MM.1S (cell line): ENCODE data around the gene ZNF664.

Experiments
- DNase-seq: peaks from one replicate; pipeline ENCODE4 v3.0.0-alpha.2; 2015
- H2AFZ ChIP-seq: fragments of 300-600 bp; sonication (generic); 2 replicates; pipeline ENCODE4 v1.6.0; 2016; ENCODE audit warnings: antibody characterized with exemption, low read length
- H3F3A ChIP-seq: fragments of 300-600 bp; sonication (generic); 2 replicates; pipeline ENCODE4 v1.6.1; 2016; ENCODE audit warnings: mild to moderate bottlenecking, antibody characterized with exemption, low read length, moderate library complexity, mixed read lengths; ENCODE audit not compliant: insufficient read depth
- H3K27ac ChIP-seq: fragments of 300-600 bp; sonication (generic); 2 replicates; pipeline ENCODE4 v1.5.1; 2016; ENCODE audit warnings: mild to moderate bottlenecking, low read length
- H3K27me3 ChIP-seq: fragments of 300-600 bp; sonication (generic); replicated peaks from 2 replicates; pipeline ENCODE4 v1.6.0; 2016; ENCODE audit warnings: low read length; ENCODE audit not compliant: insufficient read depth
- H3K36me3 ChIP-seq: fragments of 300-600 bp; sonication (generic); replicated peaks from 2 replicates; pipeline ENCODE4 v1.6.1; 2016; ENCODE audit warnings: mild to moderate bottlenecking, low read length, mixed read lengths; ENCODE audit not compliant: insufficient read depth
- H3K4me1 ChIP-seq: fragments of 300-600 bp; sonication (generic); 2 replicates; pipeline ENCODE4 v1.6.1; 2016; ENCODE audit warnings: low read length, mixed read lengths
- H3K4me2 ChIP-seq: fragments of 300-600 bp; sonication (generic); 2 replicates; pipeline ENCODE4 v1.6.0; 2016; ENCODE audit warnings: low read depth, low read length
- H3K4me3 ChIP-seq: fragments of 300-600 bp; sonication (generic); 2 replicates; pipeline ENCODE4 v1.5.1; 2016; ENCODE audit warnings: low read length, mixed read lengths
- H3K79me2 ChIP-seq: fragments of 300-600 bp; sonication (generic); 2 replicates; pipeline ENCODE4 v1.6.1; 2016; ENCODE audit warnings: mixed run types, low read length, mixed read lengths
- H3K9ac ChIP-seq: fragments of 300-600 bp; sonication (generic); 2 replicates; pipeline ENCODE4 v1.6.1; 2016; ENCODE audit warnings: low read length, mixed read lengths
- H3K9me2 ChIP-seq: fragments of 300-600 bp; sonication (generic); replicated peaks from 2 replicates; pipeline ENCODE4 v1.6.1; 2016; ENCODE audit warnings: mild to moderate bottlenecking, low read length, mixed read lengths; ENCODE audit not compliant: insufficient read depth
- H3K9me3 ChIP-seq: fragments of 300-600 bp; sonication (generic); replicated peaks from 2 replicates; pipeline ENCODE4 v1.6.1; 2016; ENCODE audit warnings: mild to moderate bottlenecking, low read length, mixed read lengths; ENCODE audit not compliant: insufficient read depth
- H4K20me1 ChIP-seq: fragments of 300-600 bp; sonication (generic); 2 replicates; pipeline ENCODE4 v1.6.1; 2016; ENCODE audit warnings: mild to moderate bottlenecking, low read length, moderate library complexity, mixed read lengths; ENCODE audit not compliant: insufficient read depth
- CTCF ChIP-seq: fragments of 300-600 bp; sonication (generic); IDR thresholded peaks from 2 replicates; pipeline ENCODE4 v1.5.1; 2016; ENCODE audit warnings: antibody characterized with exemption, low read length, mixed read lengths
- EZH2 ChIP-seq: fragments of 300-600 bp; sonication (generic); optimal IDR thresholded peaks from 2 replicates; pipeline ENCODE3; 2017; ENCODE audit warnings: low read depth, mild to moderate bottlenecking, antibody characterized with exemption, low read length, mixed read lengths
- EZH2phosphoT487 ChIP-seq: fragments of 300-600 bp; sonication (generic); IDR thresholded peaks from 2 replicates; pipeline ENCODE4 v1.6.1; 2018; ENCODE audit warnings: antibody characterized with exemption, low read length

ZNF664 gene

GRCh38 chr12:124030510-124030909, 57.5 kb downstream of the ZNF664 start:
- no peak for DNase-seq
- H3K27ac ChIP-seq: no peak overlapping the region
- no peak overlapping the region for H3K4me3 ChIP-seq
- H4K20me1 ChIP-seq: no peaks in the 10 kb centered on the region
- H3F3A ChIP-seq: 0 out of 2 replicates have a peak, but pooled peaks cover 7% of the 10 kb centered on the region
- no peaks in the 10 kb centered on the region for H3K79me2 ChIP-seq
- H3K36me3 ChIP-seq: no peaks in the 10 kb centered on the region
- no peaks in the 10 kb centered on the region for H3K9me2 ChIP-seq
- H3K4me1 ChIP-seq: peaks cover 22% of the 10 kb centered on the region
- H2AFZ ChIP-seq: no peak overlapping the region
- no peaks in the 10 kb centered on the region for H3K9me3 ChIP-seq
- no peak overlapping the region for H3K4me2 ChIP-seq
- no peaks in the 10 kb centered on the region for H3K27me3 ChIP-seq
- no peak overlapping the region for H3K9ac ChIP-seq
- TF ChIP-seq EZH2phosphoT487 (no peak), CTCF (no peak), EZH2 (no peak)

- no peaks in the 10 kb centered on the region for H3K79me2 ChIP-seq
- H2AFZ ChIP-seq: no peak overlapping the region
- H3K9me3 ChIP-seq: no peaks in the 10 kb centered on the region
- H3K4me1 ChIP-seq: peaks cover 22% of the 10 kb centered on the region
- 0 out of 2 replicates have a peak, but pooled peaks cover 7% of the 10 kb centered on the region for H3F3A ChIP-seq
- no peak overlapping the region for H3K4me3 ChIP-seq
- H3K9me2 ChIP-seq: no peaks in the 10 kb centered on the region
- no peak for DNase-seq
- H3K27ac ChIP-seq: no peak overlapping the region
- no peak for TF ChIP-seq EZH2phosphoT487
- no peak overlapping the region for H3K4me2 ChIP-seq
- no peak overlapping the region for H3K9ac ChIP-seq
- H4K20me1 ChIP-seq: no peaks in the 10 kb centered on the region
- no peaks in the 10 kb centered on the region for H3K27me3 ChIP-seq
- no peaks in the 10 kb centered on the region for H3K36me3 ChIP-seq
These were observed 58.0 kb downstream of the ZNF664 start for GRCh38 chr12:124031058-124031457.

DNA sequence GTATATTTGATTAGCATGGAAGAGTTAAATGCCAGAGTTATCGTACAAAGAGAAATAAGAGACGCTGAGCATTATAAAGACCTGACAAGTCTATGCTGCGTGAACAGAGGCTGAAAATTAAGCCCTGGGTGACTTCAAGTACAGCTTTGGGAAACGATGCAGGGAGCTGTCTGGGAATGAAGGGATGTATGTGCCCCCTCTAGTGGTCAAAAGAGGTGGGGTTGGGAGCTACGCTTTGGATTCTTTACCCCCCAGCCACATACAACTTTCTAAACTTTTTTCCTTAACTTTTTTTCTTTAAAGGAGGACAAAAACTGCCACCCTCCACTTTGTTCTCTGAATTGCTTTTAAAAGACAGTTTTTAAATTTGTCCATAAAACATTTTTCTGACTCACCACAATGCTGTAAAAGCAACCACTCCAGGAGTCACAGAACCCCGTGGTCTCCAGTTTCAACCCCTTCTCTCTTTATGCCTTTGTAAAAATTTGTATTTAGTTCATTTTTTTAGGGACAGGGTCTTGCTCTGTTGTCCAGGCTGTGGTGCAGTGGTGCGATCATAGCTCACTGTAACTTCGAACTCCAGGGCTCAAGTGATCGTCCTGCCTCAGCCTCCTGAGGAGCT, 59.4 kb downstream of the ZNF664 start:
- H3K4me3 ChIP-seq: no peak overlapping the region
- no peaks in the 10 kb centered on the region for H3K9me2 ChIP-seq
- no peaks in the 10 kb centered on the region for H4K20me1 ChIP-seq
- H3K4me2 ChIP-seq: no peak overlapping the region
- TF ChIP-seq CTCF (peak; percentile 58), EZH2phosphoT487 (no peak)
- H2AFZ ChIP-seq: no peak overlapping the region
- no peaks in the 10 kb centered on the region for H3K27me3 ChIP-seq
- no peak overlapping the region for H3K27ac ChIP-seq
- no peaks in the 10 kb centered on the region for H3K79me2 ChIP-seq
- H3K36me3 ChIP-seq: no peaks in the 10 kb centered on the region
- H3K9me3 ChIP-seq: no peaks in the 10 kb centered on the region
- peaks cover 11% of the 10 kb centered on the region for H3K4me1 ChIP-seq
- no peak overlapping the region for H3K9ac ChIP-seq
- 0 out of 2 replicates have a peak, but pooled peaks cover 1% of the 10 kb centered on the region for H3F3A ChIP-seq
- no peak for DNase-seq

- TF ChIP-seq CTCF (no peak), EZH2phosphoT487 (no peak), EZH2 (no peak)
- Histone ChIP-seq H3K4me2 (no peak overlapping the region), H3K4me3 (no peak overlapping the region), H3K9me2 (no peaks in the 10 kb centered on the region), H3K27me3 (no peaks in the 10 kb centered on the region), H3F3A (no peaks in the 10 kb centered on the region), H3K4me1 (no peaks in the 10 kb centered on the region), H3K27ac (no peak overlapping the region), H2AFZ (no peak overlapping the region), H3K36me3 (no peaks in the 10 kb centered on the region), H4K20me1 (no peaks in the 10 kb centered on the region), H3K79me2 (no peaks in the 10 kb centered on the region), H3K9ac (no peak overlapping the region), H3K9me3 (no peaks in the 10 kb centered on the region)
- no peak for DNase-seq
These were observed 60.8 kb downstream of the ZNF664 start for GRCh38 chr12:124033859-124034258.
